Activated CD8-positive, alpha-beta memory T cell treated with anti-CD3 and anti-CD28 coated beads for 24 hours (primary cell): ENCODE results near the gene ABHD15.

Experiments used
- DNase-seq: peaks from one replicate; pipeline ENCODE4 v3.0.0-alpha.2; 2020

ABHD15 gene

GRCh38 chr17:29581583-29582253, 14.9 kb upstream of the ABHD15 start:
- DNase-seq: no peak

DNA sequence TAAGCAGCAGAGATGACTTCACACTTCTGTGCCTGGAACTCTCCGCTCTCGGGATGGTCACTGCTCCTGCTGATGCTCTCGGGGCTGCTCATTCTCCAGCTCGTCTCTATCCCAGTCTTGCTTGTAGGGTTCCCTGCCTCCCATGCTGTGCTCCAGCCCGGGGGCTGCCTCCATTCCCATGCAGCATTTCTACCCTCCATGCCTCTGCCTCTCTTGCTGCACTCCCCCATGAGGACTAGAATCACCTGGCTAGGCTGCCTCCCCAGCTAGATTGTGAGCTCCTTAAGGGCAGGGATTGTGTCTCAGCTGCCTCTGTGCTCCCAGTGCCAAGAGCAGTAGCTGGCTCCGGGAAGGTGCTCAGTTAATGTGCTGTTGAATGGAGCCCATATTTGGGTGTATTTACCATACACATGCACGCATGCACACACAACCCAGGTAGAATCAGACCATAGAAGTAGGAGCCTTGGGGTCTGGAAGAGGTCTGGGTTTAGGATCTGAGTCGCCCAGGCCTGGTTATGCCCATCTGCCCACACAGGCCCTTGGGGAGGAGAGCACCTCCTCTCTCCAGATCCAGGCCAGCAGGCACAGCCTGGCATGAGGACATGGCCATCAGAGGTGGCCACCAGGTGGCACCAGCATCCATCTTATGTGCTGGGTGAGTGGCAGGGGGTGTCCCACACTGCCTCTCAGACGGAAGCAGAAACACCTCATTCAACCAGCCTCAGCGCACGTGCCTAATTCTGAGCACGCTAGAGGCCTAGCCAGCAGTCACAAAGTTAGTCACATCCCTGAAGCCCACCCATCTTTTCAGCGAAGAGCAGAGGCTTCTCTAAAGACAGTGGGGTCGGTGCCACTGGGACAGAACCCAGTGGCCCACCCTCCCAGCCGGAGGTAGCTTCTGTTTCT, 13.3 kb upstream of the ABHD15 start:
- peak; percentile 94 for DNase-seq

- DNase-seq: no peak
Measured at GRCh38 chr17:29578626-29579485, 12.0 kb upstream of the ABHD15 start.

- DNase-seq: no peak
Measured at GRCh38 chr17:29577385-29578211, 10.8 kb upstream of the ABHD15 start.

DNA sequence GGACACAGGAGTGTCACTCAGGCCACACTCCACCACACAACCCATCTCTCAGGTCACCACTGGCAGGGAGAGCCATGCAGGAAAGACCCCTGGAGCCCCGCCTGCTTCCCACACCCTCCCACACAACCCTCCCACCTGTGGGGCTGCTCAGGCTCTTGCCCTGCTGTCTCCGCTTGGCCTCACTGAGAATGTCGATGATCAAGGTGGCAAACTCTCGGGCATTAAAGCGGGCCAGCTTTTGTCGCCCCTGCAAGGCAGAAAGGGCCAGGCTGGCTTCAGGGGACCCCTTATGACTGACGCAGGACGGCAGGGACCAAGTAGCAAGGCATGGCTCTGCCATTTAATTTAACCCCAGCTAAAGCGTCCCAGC, 10.1 kb upstream of the ABHD15 start:
- DNase-seq: no peak

GRCh38 chr17:29576214-29577000, 9.6 kb upstream of the ABHD15 start:
- DNase-seq: no peak

- DNase-seq: no peak
Measured at GRCh38 chr17:29575511-29576213, 8.8 kb upstream of the ABHD15 start.

DNA sequence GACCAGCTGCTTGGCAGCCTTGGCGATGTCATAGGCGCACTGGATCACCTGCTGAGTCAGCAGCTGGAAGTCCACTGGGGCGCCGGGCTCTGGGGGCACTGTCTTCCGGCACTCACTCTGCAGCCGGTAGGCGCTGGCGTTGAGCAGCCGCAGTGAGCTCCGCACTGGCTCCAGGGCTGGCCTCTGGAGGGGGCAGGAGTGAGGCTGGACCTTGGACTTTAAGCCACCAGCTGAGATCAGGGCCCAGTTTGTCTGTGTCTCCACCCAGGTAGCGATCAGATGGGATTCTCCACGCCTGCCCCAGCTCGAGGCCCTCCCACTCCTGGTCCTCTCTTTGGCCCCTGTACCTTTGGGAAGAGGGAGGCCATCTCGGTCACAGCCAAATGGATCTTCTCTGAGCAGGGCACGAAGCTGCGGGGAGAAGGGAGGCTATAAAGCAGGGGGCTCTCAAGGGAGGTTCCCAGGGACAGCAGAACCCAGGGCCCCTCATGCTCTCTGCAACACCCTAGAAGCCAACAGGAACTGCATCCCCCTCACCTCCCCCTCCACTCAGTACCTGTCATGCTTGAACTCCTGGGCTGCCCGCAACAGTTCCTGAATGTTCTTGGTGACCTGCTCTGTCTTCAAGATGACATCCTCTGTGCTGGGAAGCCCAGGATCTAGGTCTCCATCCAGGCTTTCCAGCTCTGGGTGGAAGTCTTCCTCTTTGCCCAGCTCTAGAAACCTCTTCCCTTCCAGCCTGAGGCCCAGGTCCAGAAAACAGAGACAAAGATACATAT, 8.1 kb upstream of the ABHD15 start:
- DNase-seq: no peak

DNA sequence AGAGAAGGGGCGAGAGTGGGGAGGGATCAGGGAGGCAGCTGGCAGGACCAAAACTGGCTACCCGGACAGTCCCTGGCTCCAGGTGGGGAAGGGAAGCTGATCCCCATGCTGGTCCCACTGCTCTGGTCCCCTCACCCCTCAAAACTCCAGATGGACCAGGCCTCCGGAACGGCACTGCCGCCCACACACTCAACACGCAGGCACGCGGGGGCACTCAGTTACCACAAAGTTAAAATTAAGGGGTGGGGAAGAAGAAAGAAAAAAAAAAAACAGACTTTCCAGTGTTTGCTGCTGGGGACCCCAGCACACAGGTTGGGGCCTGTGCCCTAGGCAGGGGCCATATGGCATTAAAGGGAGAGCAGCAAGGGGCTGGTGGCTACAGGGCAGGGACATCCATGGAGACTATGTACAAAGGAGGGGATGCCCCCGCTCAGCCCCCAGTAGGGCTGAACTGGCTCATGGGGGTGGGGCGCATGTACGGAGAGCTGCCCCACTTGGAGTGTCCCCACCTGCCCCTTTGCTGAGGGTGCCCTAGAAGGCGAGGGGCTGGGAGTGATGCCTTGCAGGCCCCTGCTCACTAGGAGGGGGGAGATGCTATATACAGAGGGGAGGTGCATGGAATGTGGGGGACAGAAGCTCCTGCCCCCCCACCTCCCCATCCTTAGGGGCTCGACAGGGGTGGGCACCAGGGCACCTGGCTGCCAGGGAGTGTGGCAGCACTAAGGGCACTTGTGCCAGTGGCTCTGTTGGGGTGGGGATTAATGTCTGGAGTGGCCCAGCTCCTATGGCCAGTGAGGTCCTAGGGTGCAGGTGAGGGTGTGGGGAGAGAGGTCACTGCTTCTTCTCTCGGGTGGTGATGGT, 7.3 kb upstream of the ABHD15 start:
- no peak for DNase-seq

- DNase-seq: no peak
Measured at GRCh38 chr17:29573558-29573869, 6.7 kb upstream of the ABHD15 start.

- peak; percentile 86 for DNase-seq
Measured at GRCh38 chr17:29572691-29573557, 6.1 kb upstream of the ABHD15 start.

- DNase-seq: peak; percentile 64
Measured at GRCh38 chr17:29571883-29572681, 5.2 kb upstream of the ABHD15 start.

DNA sequence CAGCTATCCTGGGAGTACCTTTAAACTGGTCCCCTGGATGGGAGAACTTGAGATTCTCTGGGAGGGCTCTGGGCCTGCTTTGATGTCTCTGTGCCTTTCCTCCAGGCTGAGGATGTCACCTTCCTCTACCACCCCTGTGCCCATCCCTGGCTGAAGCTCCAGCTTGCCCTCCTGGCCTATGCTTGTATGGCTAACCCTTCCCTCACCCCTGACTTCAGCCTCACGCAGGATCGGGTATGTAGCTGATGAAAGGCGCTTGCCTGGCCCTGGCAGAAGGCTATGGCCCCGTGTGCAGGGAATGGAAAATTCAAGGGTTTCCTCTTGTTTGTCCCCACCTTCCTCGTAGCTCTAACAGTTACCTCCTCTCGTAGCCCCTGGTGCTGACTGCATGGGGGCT, 4.6 kb upstream of the ABHD15 start:
- no peak for DNase-seq

- peak; percentile 55 for DNase-seq
Measured at GRCh38 chr17:29570521-29570920, 3.7 kb upstream of the ABHD15 start.

DNA sequence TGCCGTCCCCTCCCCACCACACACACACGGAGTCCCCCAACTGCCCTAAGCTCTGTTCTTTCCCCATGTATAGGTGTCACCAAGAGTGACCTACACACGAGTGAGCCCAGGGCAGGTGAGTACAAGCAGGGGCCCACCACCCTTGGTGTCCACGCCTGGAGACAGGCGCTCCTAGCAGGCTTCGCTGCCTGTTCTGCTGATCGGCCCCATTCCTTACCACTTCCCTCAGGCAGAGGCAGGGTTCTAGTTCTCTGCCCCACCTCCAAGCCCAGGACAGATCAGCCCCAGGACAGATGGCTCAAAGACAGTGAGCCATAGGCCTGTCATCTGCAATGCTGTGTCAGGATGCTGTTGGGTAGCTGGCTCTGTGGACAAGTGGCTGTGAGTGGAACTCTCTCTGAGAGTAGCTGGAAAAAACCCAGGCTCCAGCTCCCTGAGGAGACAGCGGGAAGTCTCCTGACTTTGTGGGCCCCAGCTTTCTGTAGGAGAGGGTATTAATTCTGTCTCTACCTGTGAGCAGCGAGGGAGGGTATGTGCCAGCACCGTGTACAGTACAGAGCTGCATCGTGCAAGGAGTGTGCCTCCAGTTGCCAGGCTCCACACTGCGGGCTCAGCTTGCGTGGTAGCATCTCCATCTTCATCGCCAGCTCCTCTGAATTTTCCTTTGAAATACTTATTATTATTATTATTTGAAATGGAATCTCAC, 2.6 kb upstream of the ABHD15 start:
- DNase-seq: no peak

GRCh38 chr17:29568331-29569244, 1.8 kb upstream of the ABHD15 start, which contains the start of gene TP53I13:
TSS of gene TP53I13 (plus strand) at chr17:29568701. CDS start at chr17:29568759, 58 bp downstream.
- DNase-seq: peak; percentile 93
